GM03348 (cell line): ENCODE measurements around the gene ZNF197.
"Not testable (repeated sequence)": the region's sequence is repeated elsewhere in the genome, so short reads cannot be mapped to it uniquely, and the experiment has no call there.

Experiments used
- DNase-seq: peaks from one replicate; pipeline ENCODE4 v3.0.0; 2012; ENCODE audit warnings: low spot score

Gene ZNF197

DNA sequence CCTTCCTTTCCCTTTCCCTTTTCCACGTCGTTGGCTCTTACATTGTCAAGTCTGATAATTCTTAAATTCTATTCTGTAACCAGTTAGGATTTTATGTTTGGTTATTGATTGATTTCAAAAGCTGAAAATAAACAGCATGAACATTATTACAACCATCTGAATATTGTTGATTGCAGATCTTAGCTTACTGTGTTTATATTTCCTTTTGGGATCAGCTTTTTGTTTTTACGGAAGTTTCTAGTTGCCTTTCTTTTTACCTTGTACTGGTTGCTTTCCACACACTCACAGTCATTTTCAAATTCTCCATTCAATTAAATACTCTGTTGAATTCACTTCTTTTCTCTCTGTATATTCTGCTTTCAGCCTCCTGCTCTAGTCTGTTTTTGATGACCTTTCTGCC, 40.3 kb downstream of the ZNF197 start:
- DNase-seq, result no peak

DNA sequence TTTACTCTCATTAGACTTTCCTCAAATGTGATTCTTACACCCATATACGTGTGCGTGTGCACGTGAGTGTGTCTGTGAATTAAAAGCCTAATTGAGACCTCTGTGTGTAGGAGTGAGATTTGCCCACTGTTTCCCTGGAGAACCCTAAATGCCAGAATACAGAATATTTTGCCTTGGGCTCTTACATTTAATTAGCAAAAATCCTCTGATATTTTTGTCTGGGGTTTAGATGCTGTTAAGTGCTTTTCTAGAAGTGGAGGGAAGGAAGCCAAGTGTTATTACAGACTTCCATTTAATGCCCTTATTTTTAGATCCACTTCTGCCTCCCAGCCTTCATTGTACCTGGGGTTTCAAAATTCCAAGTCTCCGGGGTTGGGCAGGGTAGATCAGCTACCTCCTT, 41.5 kb downstream of the ZNF197 start:
- DNase-seq, result no peak

DNA sequence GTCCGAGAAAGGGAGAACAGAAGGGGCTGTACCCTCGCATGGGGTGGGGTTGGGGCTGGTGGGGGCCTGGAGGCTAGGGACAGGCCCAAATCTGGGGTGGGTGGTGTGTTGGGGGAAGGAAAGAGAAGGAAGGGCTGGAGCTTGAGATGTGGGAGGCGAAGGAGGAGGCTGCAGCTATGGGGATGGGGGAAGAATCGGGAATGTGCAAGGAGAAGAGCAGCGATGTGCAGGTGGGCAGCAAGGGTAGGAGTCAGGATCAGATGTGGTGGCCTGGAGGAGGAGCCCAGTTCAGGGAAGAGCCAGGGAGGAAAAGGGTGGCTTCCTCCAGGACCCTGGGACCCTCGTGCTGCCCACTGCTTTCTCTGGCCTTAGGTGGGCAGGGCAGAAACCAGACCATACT, 44.9 kb downstream of the ZNF197 start:
- no peak for DNase-seq

DNA sequence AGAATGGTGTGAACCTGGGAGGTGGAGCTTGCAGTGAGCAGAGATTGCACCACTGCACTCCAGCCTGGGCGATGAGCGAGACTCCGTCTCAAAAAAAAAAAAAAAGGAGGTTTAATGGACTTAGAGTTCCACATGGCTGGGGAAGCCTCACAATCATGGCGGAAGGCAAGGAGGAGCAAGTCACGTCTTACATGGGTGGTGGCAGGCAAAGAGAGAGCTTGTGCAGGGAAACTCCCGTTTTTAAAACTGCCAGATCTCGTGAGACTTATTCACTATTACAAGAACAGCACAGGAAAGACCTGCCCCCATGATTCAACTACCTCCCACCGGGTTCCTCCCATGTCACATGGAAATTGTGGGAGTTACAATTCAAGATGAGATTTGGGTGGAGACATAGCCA, 48.6 kb downstream of the ZNF197 start:
- DNase-seq, result not testable (repeated sequence)

DNA sequence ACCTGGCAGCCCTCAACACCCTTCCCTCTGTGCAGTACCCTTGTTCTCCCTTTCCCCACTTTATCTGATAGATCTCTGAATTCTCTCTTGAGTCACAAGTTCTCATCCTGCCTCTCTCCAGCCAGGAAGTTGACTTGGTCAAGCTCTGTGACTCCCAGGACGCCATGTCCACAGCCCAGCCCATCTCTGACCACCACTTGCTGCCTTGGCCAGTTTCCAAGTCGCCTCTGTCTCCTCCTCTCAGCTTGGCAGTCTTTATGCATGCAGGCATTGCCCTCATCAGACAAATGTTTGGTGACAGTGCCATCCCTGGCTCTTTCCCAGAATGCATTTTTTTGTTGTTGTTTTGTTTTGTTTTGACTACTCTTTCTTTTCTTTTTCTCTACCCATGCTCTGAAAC, 49.4 kb downstream of the ZNF197 start:
- DNase-seq, result no peak

DNA sequence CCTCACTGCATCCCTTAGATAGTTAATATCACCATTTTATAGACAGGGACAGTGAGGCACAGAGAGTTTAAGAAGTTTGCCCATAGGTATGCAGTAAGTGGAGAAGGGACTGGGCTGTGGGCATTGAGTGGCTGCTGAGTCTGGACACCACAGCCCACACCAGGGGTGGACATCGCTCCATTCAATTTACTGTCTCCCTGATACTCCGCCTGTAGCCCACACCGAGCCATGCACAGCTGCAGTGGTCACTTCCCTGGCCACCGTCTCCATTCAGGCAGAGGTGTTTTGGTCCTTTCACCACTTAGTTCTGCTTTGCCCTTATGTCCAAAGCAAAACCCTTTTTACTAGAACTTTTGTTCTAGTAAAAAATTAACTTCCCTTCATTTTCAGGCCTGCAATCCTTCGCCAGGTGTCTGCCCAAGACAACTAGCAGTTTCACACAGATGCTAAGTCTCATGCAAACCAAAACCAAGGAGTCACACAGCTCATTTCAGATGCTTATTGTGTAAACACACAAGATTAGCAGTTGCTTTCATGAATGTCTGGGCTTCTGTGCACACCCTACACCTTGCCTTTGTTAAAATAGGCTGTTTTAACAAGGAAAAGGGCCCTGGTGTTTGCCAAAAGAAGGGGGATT, 53.8 kb downstream of the ZNF197 start:
- DNase-seq, result no peak

DNA sequence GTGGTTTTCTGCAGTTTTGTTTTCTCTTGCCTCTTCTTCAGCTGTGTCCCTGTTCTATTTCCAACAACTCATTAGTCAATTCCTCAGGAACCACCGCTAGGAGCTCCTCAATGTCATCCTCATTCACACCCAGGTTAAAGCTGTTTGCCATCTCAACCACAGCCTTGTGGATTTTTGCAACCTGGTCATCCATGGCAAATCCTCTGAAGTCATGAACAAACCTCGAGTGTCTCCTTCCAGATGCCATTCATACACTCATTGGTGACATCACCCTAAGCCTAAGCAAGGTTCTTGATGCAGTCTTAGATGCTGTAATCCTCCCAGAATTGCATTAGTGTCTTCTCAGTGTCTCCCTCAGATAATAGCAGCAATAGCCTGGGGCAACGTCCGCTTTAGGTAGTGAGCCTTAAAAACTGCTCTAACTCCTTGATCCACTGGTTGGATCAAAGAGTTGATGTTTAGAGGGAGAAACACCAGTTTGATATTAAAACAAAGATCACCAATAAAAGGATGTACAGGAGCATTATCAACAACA, 56.2 kb downstream of the ZNF197 start:
- no peak for DNase-seq

DNA sequence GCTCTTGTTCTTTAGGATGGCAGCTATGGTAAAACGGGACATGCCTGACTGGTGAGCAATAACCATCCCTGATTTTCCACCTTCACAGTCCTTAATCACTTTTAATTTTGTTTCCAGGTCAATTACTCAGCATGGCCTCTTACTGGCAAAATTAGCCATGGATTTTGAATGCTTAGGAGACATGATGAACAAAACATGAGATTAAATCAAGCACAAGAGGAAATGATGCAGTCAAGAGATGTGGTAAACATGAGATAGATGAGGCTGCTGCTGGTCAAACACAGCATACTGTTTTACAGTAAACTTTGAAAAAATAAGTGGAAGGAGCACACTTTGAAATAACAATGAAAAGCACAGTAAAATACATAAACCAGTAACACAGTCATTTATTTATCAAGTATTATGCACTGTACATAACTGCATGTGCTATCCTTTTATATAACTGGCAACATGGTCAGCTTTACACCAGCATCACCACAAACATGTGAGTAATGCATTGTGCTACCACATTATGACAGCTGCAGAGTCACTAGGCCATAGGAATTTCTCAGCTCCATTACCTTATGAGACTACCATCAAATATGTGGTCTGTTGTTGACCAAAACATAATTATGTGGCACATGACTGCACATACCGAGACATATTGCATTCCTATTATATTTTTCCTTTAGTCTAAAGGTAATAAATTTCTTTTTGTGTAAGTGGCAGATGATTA, 57.5 kb downstream of the ZNF197 start:
- DNase-seq, result peak; percentile 22

DNA sequence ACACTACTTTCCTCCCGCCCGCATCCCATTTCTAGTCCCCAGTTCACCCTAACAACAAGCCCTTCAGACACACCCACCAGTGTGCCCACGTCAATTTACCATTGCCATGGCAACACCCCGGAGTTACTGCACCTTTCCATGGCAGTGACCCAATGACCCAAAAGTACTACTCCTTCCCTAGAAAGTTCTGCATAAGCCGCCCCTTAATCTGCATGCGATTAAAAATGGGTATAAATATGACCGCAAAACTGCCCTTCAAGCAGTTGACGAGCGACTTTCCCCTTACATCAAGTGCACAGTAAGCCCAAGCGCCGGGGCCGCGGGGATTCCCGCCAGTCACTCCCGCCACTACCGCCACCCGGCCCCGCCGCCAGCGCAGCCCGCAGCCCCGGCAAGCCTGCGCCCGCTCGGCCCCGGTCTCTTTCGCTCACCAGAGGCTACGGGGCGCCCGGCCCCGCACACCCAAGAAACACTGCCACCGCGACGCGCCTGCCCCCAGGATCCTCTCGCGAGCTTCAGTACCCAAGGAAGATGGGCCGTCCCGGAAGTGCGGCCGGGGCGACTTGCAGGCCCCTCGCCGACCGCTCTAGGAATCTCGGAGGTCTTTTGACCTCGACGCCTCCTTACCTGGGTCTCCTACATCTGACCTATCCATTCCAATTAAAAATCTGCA, 60.4 kb downstream of the ZNF197 start:
- peak; percentile 87 for DNase-seq

DNA sequence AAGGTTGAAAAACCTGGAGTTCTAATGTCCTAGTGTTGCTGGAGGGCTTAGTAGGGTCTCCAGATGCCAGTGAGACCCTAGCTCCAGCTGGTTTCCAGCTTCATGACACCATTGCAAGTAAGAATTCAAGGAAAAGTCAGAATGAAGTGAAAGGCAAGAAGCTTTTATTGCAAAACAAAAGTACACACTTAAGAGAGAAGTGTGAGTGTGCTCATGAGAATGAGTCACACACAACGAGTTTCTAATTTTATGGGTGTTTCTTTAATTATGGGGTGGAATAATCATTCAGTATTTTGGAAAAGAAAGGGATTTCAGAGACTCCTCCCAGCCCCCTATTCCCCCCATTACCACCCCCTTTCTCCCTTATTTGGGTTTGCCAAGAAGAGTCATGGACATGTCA, 63.1 kb downstream of the ZNF197 start:
- DNase-seq, result no peak
